ENCODE data around the gene PRR11.

The PRR11 gene

DNA sequence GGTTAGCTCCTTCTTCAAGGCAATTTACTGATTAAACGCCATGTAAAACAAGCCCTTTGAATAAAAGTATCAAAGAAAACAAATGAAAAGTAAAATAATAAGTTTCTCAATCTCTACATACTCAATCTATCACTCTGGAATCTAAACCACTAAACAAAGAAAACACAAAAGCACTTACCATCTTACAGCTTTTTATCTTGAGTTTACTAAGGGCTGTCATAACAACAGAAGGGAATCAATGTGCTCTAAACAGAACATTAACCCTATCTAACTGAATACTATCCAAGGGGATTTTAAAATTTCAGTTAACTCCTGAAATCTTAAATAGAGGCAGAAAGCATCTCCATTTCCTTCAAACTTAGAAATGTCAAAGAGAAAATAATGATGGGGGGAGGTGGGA lies 4.0 kb upstream of the PRR11 start:
- Histone ChIP-seq H3K36me3 (replicated peaks; ENCODE audit: insufficient read depth, low read length) (no peaks in the 10 kb centered on the region; the same call in 1 of the 2 replicates), H4K20me1 (ENCODE audit: insufficient read depth, low read length) (peaks cover 4% of the 10 kb centered on the region; the same call in 1 of the 2 replicates), H3K27ac (ENCODE audit: low read length) (no peak overlapping the region), H3K9ac (ENCODE audit: low read length) (no peak overlapping the region), H3K4me2 (ENCODE audit: low read depth, low read length) (no peak overlapping the region), H3K4me1 (ENCODE audit: low read length) (peaks cover 6% of the 10 kb centered on the region), H3K9me3 (replicated peaks; ENCODE audit: insufficient read depth, low read length) (no peaks in the 10 kb centered on the region), H3K79me2 (ENCODE audit: low read length) (peaks cover 91% of the 10 kb centered on the region), H3K9me2 (replicated peaks; ENCODE audit: insufficient read depth, low read length) (no peaks in the 10 kb centered on the region), H3K4me3 (ENCODE audit: low read length) (no peak overlapping the region), H3F3A (ENCODE audit: insufficient read depth, low read length) (no peaks in the 10 kb centered on the region), H2AFZ (ENCODE audit: low read length) (no peak overlapping the region), H3K27me3 (replicated peaks; ENCODE audit: insufficient read depth, low read length) (no peaks in the 10 kb centered on the region)
- DNase-seq: no peak
- TF ChIP-seq EZH2phosphoT487 (IDR thresholded peaks at IDR 0.05; ENCODE audit: low read length): no peak
- no peak for TF ChIP-seq EZH2 (optimal IDR thresholded peaks at IDR 0.05; ENCODE audit: low read depth, low read length)
- TF ChIP-seq, protein P1, sequence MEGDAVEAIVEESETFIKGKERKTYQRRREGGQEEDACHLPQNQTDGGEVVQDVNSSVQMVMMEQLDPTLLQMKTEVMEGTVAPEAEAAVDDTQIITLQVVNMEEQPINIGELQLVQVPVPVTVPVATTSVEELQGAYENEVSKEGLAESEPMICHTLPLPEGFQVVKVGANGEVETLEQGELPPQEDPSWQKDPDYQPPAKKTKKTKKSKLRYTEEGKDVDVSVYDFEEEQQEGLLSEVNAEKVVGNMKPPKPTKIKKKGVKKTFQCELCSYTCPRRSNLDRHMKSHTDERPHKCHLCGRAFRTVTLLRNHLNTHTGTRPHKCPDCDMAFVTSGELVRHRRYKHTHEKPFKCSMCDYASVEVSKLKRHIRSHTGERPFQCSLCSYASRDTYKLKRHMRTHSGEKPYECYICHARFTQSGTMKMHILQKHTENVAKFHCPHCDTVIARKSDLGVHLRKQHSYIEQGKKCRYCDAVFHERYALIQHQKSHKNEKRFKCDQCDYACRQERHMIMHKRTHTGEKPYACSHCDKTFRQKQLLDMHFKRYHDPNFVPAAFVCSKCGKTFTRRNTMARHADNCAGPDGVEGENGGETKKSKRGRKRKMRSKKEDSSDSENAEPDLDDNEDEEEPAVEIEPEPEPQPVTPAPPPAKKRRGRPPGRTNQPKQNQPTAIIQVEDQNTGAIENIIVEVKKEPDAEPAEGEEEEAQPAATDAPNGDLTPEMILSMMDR (IDR thresholded peaks at IDR 0.05; ENCODE audit: low read length): no peak

DNA sequence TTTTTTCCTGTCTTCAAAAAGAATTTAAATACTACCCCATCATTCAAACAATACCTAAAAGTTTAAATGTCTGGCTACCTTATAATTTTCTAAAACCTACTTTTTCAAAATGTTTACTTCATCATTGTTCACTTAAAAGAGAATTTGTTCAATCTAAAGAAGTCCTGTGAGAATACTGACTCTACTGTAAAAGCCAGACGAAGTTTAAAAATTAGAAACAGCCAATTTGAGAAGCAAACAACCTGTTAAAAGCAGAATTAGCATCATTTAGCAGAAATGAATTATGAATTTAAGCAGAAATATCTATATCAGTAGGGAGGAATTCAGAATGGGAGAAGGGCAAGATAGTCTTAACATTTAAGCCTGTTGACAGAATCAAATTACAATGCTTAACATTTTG lies 2.6 kb upstream of the PRR11 start:
- Histone ChIP-seq H3K9ac (ENCODE audit: low read length) (no peak overlapping the region), H3K27ac (ENCODE audit: low read length) (no peak overlapping the region), H2AFZ (ENCODE audit: low read length) (no peak overlapping the region), H3K4me3 (ENCODE audit: low read length) (no peak overlapping the region), H3K4me1 (ENCODE audit: low read length) (peaks cover 13% of the 10 kb centered on the region), H3F3A (ENCODE audit: insufficient read depth, low read length) (no peaks in the 10 kb centered on the region), H3K36me3 (replicated peaks; ENCODE audit: insufficient read depth, low read length) (no peaks in the 10 kb centered on the region; the same call in 1 of the 2 replicates), H4K20me1 (ENCODE audit: insufficient read depth, low read length) (peaks cover 4% of the 10 kb centered on the region; the same call in 1 of the 2 replicates), H3K9me3 (replicated peaks; ENCODE audit: insufficient read depth, low read length) (no peaks in the 10 kb centered on the region), H3K4me2 (ENCODE audit: low read depth, low read length) (peak overlapping the region; percentile 70; the same call in 1 of the 2 replicates), H3K79me2 (ENCODE audit: low read length) (peaks cover 91% of the 10 kb centered on the region), H3K9me2 (replicated peaks; ENCODE audit: insufficient read depth, low read length) (no peaks in the 10 kb centered on the region), H3K27me3 (replicated peaks; ENCODE audit: insufficient read depth, low read length) (no peaks in the 10 kb centered on the region)
- no peak for TF ChIP-seq EZH2 (optimal IDR thresholded peaks at IDR 0.05; ENCODE audit: low read depth, low read length)
- TF ChIP-seq, protein P1 (IDR thresholded peaks at IDR 0.05; ENCODE audit: low read length): no peak
- no peak for TF ChIP-seq EZH2phosphoT487 (IDR thresholded peaks at IDR 0.05; ENCODE audit: low read length)
- DNase-seq: no peak

DNA sequence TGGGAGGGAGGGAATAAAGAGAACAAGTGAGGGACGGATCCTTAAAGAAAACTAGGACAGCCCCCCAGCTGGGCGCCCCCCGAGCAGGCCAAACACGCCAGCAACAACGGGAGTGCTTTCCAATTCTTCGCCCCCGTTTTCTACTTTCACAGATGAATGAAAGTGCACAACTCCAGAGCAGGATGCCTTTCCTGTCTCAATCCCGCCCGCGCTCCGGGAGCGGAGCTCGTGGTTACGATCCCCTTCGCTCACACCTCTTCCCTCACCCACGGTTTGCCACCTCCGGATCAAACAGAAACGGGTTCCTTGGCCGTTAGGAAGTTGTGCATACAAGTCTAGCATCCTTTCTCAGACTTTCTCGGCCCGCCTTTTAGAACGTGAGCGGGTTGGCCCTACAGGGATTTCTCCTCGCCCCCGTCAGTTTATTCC lies 1.2 kb upstream of the PRR11 start:
- Histone ChIP-seq H3K9ac (ENCODE audit: low read length) (peak overlapping the region; percentile 90), H3K9me3 (replicated peaks; ENCODE audit: insufficient read depth, low read length) (no peaks in the 10 kb centered on the region), H3K4me1 (ENCODE audit: low read length) (peaks cover 16% of the 10 kb centered on the region), H3K4me3 (ENCODE audit: low read length) (peak overlapping the region; percentile 92), H3K27ac (ENCODE audit: low read length) (peak overlapping the region; percentile 75), H3K36me3 (replicated peaks; ENCODE audit: insufficient read depth, low read length) (no peaks in the 10 kb centered on the region; the same call in 1 of the 2 replicates), H2AFZ (ENCODE audit: low read length) (peak overlapping the region; percentile 79), H3K9me2 (replicated peaks; ENCODE audit: insufficient read depth, low read length) (no peaks in the 10 kb centered on the region), H3K4me2 (ENCODE audit: low read depth, low read length) (peak overlapping the region; percentile 70), H4K20me1 (ENCODE audit: insufficient read depth, low read length) (peaks cover 4% of the 10 kb centered on the region; the same call in 1 of the 2 replicates), H3F3A (ENCODE audit: insufficient read depth, low read length) (no peaks in the 10 kb centered on the region), H3K27me3 (replicated peaks; ENCODE audit: insufficient read depth, low read length) (no peaks in the 10 kb centered on the region), H3K79me2 (ENCODE audit: low read length) (peaks cover 91% of the 10 kb centered on the region)
- peak; percentile 49 for DNase-seq
- TF ChIP-seq EZH2phosphoT487 (IDR thresholded peaks at IDR 0.05; ENCODE audit: low read length) (no peak), EZH2 (optimal IDR thresholded peaks at IDR 0.05; ENCODE audit: low read depth, low read length) (no peak)
- TF ChIP-seq, protein P1 (IDR thresholded peaks at IDR 0.05; ENCODE audit: low read length): no peak
